ENCODE data around the gene DCAF4.

DNA sequence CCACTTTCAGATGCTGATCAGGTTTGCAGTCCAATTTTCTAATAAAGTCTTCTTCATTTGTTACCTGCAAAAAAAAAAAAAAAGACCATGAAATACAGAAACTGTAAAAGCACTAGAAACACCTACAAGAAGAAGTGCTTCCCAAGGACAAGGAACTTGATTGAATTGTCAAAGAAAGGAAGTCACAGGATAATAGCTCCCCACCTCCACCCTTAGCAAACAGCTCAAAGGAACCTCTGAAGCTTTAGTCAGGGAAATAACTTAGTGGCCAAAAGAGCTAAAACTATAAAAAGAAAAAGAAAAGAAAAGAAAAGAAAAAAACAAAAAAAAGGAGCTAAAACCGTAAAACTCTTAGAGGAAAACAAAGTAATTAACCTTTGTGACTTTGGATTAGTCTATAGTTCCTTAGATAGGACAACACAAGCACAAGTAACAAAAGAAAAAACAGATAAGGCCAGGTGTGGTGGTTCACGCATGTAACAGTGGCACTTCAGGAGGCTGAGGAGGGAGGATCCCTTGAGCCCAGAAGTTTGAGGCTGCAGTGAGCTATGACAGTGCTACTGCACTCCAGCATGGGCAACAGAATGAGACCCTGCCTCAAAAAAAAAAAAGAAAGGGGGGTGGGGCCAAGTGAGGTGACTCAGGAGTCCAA is 72.1 kb downstream of the DCAF4 start:
- TF ChIP-seq, protein P1, sequence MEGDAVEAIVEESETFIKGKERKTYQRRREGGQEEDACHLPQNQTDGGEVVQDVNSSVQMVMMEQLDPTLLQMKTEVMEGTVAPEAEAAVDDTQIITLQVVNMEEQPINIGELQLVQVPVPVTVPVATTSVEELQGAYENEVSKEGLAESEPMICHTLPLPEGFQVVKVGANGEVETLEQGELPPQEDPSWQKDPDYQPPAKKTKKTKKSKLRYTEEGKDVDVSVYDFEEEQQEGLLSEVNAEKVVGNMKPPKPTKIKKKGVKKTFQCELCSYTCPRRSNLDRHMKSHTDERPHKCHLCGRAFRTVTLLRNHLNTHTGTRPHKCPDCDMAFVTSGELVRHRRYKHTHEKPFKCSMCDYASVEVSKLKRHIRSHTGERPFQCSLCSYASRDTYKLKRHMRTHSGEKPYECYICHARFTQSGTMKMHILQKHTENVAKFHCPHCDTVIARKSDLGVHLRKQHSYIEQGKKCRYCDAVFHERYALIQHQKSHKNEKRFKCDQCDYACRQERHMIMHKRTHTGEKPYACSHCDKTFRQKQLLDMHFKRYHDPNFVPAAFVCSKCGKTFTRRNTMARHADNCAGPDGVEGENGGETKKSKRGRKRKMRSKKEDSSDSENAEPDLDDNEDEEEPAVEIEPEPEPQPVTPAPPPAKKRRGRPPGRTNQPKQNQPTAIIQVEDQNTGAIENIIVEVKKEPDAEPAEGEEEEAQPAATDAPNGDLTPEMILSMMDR (conservative IDR thresholded peaks at IDR 0.05) = no peak
- no peak for TF ChIP-seq EZH2 (IDR thresholded peaks at IDR 0.05; ENCODE audit: low read depth)

All from PC-9 (cell line).